NT2/D1 (cell line): ENCODE results near the gene TBXT.

ENCODE experiments used
- DNase-seq: peaks from one replicate; pipeline ENCODE4 v3.0.0-alpha.2; 2011; ENCODE audit warnings: low read depth, low spot score
- H3K27me3 ChIP-seq: 2 replicates; pipeline ENCODE4 v1.6.0; 2011; ENCODE audit warnings: mild to moderate bottlenecking; ENCODE audit not compliant: insufficient read length, insufficient read depth
- H3K36me3 ChIP-seq: 2 replicates; pipeline ENCODE4 v1.6.1; 2011; ENCODE audit warnings: mild to moderate bottlenecking, low read length, mixed read lengths; ENCODE audit not compliant: insufficient read depth, insufficient read length
- H3K4me1 ChIP-seq: 2 replicates; pipeline ENCODE4 v1.5.1; 2011; ENCODE audit not compliant: insufficient read depth, insufficient read length
- H3K4me3 ChIP-seq: 2 replicates; pipeline ENCODE4 v1.5.1; 2011; ENCODE audit warnings: low read depth; ENCODE audit not compliant: insufficient read length
- H3K9ac ChIP-seq: 2 replicates; pipeline ENCODE4 v1.6.0; 2011; ENCODE audit warnings: low read depth; ENCODE audit not compliant: insufficient read length
- H3K9me3 ChIP-seq: 2 replicates; pipeline ENCODE4 v1.5.1; 2011; ENCODE audit warnings: mild to moderate bottlenecking, low read length; ENCODE audit not compliant: insufficient read depth
- SUZ12 ChIP-seq: IDR thresholded peaks from 2 replicates; pipeline ENCODE4 v1.6.1; 2011; ENCODE audit not compliant: insufficient read length, insufficient read depth; ENCODE audit errors: extremely low read depth
- YY1 ChIP-seq: IDR thresholded peaks from 2 replicates; pipeline ENCODE4 v1.6.1; 2011; ENCODE audit not compliant: insufficient read length, insufficient read depth
- ZNF274 ChIP-seq: IDR thresholded peaks from 2 replicates; pipeline ENCODE4 v1.6.1; 2011; ENCODE audit warnings: mild to moderate bottlenecking, low read depth, low read length

Gene TBXT, protein sequence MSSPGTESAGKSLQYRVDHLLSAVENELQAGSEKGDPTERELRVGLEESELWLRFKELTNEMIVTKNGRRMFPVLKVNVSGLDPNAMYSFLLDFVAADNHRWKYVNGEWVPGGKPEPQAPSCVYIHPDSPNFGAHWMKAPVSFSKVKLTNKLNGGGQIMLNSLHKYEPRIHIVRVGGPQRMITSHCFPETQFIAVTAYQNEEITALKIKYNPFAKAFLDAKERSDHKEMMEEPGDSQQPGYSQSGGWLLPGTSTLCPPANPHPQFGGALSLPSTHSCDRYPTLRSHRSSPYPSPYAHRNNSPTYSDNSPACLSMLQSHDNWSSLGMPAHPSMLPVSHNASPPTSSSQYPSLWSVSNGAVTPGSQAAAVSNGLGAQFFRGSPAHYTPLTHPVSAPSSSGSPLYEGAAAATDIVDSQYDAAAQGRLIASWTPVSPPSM

DNA sequence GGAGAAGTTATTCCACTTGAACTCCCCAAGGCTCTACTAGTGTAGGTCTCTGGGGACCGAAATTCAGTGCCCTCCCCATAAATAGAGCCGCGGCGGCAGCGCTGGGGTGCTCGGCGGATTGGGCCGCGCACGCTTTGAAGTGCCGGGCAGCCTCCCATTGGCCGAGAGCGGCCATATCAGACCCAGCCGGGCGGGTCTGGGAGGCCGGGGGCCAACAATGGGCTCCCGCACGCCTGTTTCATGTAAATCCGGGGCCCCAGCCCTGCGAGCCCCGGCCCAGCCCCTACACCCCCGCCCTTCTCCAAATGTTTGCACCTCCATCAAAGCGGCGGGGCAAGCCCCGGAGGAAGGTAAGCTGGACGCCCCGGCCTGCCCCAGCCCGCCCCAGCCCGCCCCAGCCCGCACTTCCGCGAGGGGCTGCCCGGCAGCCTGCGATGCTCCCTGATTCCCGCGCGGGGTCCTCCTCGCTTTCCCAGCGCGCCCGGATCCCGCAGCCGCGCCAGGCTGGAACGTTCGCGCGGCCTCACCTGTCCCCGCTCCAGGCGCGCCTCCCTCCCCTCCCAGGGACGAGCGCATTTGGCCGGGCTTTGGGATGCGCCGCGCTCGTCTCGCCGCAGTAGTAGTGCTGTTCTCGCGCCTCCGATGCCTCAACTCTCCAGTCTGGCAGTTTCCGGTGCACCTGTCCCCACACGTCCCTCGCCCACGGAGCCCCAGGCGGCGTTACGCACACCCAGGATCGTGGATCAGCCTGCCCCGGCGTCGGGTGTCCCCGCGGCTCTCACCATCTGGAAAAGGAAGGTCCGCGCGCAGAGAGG is at the start of gene TBXT:
Gene TBXT (minus strand): TSS at position 51 of the 815 bp plus-strand sequence. CDS start 260 bp downstream, outside the sequence.
- H3K4me1 ChIP-seq: peaks cover 2% of the 10 kb centered on the region
- TF ChIP-seq ZNF274 (no peak), SUZ12 (no peak), YY1 (no peak)
- H3K9ac ChIP-seq: peak within 1 kb of the TSS; percentile 61
- H3K9me3 ChIP-seq: no peaks in the 10 kb centered on the region
- peak within 1 kb of the TSS; percentile 43 for H3K4me3 ChIP-seq
- H3K27me3 ChIP-seq: peaks cover 91% of the 10 kb centered on the region
- peaks cover 16% of the 10 kb centered on the region for H3K36me3 ChIP-seq
- DNase-seq: no peak

DNA sequence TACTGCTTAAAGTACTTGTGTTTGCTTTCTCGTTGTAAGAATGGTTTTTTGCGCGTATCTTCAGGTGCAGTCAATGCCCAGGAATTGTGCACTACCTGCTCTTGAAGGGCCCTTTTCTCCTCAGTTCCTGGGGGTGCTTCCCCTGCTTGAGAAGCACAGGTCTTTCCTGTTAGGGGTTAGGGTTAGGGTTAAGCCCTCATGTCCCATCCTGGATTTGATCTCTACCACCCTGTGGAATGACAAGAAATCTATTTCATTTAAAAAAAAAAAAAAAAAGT is 39.6 kb upstream of the TBXT start:
- Histone ChIP-seq H3K4me1 (peaks cover 4% of the 10 kb centered on the region), H3K36me3 (no peaks in the 10 kb centered on the region), H3K9ac (no peak overlapping the region), H3K9me3 (no peaks in the 10 kb centered on the region; the same call in 1 of the 2 replicates), H3K27me3 (peaks cover 6% of the 10 kb centered on the region), H3K4me3 (no peak overlapping the region)
- no peak for DNase-seq
- TF ChIP-seq ZNF274 (no peak), YY1 (no peak), SUZ12 (no peak)

DNA sequence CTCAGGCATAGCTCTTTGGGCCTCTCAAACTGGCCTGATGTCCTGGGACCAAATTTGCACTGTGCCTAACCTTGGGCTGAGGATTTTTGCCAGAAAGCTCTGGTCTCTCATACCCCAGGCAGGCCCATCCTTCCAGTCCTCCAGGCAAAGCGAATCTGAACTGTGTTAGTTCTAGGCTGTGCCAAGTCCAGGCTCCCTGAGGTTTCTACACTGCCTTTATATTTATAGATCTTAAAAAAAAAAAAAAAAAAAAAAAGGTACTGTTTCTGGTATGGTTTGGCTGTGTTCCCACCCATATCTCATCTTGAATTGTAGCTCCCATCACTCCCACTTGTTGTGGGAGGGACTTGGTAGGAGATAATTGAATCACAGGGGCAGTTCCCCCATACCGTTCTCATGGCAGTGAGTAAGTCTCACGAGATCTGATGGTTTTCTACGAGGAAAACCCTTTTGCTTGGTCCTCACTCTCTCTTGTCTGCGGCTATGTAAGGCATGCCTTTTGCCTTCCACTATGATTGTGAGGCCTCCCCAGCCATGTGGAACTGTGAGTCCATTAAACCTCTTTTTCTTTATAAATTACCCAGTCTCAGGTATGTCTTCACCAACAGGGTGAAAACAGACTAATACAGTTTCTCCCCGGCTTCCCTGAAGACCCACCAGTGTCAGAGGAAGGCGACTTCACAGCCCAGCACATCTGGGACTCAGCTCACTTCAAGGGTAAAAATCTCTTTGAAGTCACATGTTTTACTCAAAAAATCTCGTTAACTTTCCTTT is 39.0 kb upstream of the TBXT start:
- no peak for DNase-seq
- H3K36me3 ChIP-seq: no peaks in the 10 kb centered on the region
- peaks cover 4% of the 10 kb centered on the region for H3K4me1 ChIP-seq
- no peak overlapping the region for H3K9ac ChIP-seq
- no peak for TF ChIP-seq YY1
- no peak for TF ChIP-seq SUZ12
- TF ChIP-seq ZNF274: no peak
- H3K9me3 ChIP-seq: no peaks in the 10 kb centered on the region
- H3K4me3 ChIP-seq: no peak overlapping the region
- H3K27me3 ChIP-seq: peaks cover 6% of the 10 kb centered on the region

DNA sequence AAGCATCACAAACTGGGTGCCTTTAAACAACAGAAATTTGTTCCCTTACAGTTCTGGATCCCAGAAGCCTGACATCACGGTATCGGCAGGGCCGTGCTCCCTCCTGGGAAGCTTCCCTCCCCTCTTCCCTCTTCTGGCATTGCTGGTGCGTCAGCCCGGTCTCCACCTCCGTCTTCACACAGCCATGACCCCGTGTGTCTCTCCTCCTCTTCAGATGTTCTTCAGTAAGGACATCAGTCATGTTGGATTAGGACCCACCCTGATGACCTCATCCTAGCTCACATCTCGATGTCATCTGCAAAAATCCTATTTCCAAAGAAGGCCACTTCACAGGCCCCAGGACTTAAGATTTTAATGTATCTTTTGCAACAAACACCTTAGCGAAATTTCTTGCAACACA is 38.4 kb upstream of the TBXT start:
- peaks cover 6% of the 10 kb centered on the region for H3K27me3 ChIP-seq
- no peak overlapping the region for H3K4me3 ChIP-seq
- no peak overlapping the region for H3K9ac ChIP-seq
- no peaks in the 10 kb centered on the region for H3K36me3 ChIP-seq
- no peaks in the 10 kb centered on the region for H3K9me3 ChIP-seq
- H3K4me1 ChIP-seq: peaks cover 4% of the 10 kb centered on the region
- TF ChIP-seq YY1 (no peak), SUZ12 (no peak), ZNF274 (no peak)
- no peak for DNase-seq

DNA sequence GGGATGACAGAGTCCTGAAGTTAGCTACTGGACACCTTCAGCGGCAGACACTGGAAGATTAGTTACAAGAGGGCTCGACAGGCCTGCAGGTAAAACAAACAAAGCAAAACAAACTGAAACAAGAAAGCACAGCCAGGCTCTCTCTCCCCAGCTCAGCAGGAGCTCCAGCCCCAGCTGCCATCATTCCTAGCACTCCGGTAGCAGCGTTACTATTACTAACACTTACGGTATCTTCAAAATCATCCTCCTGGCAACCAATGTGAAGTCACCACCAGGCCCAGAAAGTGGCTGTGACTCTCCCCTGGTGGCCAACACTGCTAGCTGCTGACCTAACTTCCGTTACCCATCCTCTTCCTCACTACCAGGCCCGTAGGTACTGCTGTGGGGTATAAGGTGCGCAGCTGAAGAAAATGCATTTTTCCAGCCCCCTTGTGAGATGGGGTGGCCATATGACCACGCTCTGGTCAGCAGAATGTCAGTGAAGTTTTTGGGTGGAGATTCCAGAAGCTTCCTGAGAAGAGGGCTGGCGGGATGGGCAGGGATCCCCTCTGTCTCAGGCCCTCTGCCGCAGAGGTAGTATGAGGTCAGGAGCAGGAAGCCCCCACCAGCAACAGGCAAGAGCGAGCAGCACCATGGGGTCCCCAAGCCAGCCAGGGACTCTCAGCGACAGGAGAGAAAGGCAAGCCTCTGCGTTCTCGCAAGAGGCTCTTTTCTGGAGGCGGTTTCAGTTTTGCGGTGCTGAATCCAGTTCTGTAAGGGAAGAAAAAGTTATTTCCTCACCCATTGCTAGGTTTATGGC is 37.4 kb upstream of the TBXT start:
- H3K4me1 ChIP-seq: peaks cover 4% of the 10 kb centered on the region

DNA sequence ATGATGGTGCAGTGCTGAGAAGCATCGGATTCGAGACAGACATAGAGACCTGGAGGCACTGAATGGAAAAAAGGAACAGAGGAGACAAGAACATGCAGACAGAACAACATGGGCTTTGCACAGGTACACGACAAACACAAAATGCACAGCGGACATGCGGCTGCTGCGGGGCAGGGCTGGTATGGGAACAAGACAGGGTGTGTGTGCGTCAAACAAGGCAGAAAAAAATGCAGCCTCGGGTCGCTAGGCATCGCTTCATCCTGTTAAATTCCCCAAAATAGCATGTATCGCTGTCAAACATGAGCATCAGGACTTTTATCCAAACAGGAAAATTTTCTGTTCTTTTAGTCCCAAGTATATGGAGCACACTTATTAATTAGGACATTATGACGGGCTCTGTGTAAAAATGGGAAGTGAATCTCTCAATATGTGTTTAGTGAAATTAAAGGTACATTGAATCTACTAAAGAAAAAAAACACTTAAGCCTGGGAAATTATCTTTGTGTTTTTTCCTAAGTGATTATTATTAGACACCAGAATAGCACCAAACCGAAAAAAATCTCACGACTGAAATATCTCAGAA is 36.1 kb upstream of the TBXT start:
- peaks cover 6% of the 10 kb centered on the region for H3K27me3 ChIP-seq
- no peaks in the 10 kb centered on the region for H3K36me3 ChIP-seq
- TF ChIP-seq ZNF274 (no peak), SUZ12 (no peak)
- H3K9me3 ChIP-seq: no peaks in the 10 kb centered on the region
- no peak overlapping the region for H3K9ac ChIP-seq
- no peak overlapping the region for H3K4me3 ChIP-seq
- peaks cover 4% of the 10 kb centered on the region for H3K4me1 ChIP-seq
- no peak for DNase-seq

More for the DNA sequence above, 37.4 kb upstream of the TBXT start:
- TF ChIP-seq ZNF274 (no peak), SUZ12 (no peak), YY1 (no peak)
- Histone ChIP-seq H3K4me3 (no peak overlapping the region), H3K9ac (no peak overlapping the region), H3K36me3 (no peaks in the 10 kb centered on the region), H3K27me3 (peaks cover 6% of the 10 kb centered on the region), H3K9me3 (no peaks in the 10 kb centered on the region)
- no peak for DNase-seq
